Middle frontal gyrus (tissue), 1 donor: ENCODE measurements around the gene LRRC56.
"Not testable (repeated sequence)": the region's sequence is repeated elsewhere in the genome, so short reads cannot be mapped to it uniquely, and the experiment has no call there.

ENCODE experiments used
- DNase-seq: peaks from one replicate; pipeline ENCODE4 v3.0.0-alpha.2; 2015; ENCODE audit warnings: low spot score; ENCODE audit errors: extremely low spot score

LRRC56 gene

GRCh38 chr11:501683-502287, 35.5 kb upstream of the LRRC56 start:
- no peak for DNase-seq

- no peak for DNase-seq
Measured at GRCh38 chr11:502288-503178, 34.8 kb upstream of the LRRC56 start.

DNA sequence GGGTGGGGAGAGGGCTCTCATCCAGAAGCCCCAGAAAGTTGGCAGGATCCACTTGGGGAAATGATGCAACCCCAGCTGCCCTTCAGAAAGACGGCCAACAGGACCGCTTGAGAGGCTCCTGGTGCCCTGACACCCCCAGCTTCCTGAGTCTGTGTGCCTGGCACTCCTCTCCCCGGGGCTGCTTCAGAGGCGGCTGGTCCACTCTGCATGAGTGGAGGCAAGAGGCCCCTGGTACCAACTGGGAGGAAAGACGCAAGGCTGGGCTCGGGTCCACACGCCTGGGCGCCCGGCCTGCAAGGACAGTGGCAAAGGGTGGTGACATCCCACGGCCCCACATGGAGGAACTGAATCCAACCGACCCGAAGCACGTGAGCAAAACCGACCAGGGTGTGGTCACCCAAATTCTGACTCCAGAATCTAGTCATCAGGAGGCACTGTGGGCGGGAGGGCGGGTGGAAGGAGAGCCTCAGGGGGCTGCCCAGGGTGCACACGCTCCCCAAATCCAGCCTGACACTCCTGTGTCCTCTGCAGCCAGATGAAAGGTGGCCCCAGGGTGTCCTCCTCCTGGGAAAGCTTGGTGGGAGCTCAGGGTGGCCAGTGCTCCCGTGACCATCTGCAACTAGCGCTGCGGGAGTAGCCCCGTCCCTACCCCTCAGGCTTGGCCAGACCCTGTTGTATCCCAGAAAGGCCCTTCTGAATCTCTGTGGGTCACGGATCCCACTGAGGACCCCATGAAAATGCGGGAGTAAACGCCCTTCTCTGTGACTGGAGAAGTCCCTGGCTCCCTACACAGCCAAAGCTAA, 33.9 kb upstream of the LRRC56 start:
- peak; percentile 77 for DNase-seq

DNA sequence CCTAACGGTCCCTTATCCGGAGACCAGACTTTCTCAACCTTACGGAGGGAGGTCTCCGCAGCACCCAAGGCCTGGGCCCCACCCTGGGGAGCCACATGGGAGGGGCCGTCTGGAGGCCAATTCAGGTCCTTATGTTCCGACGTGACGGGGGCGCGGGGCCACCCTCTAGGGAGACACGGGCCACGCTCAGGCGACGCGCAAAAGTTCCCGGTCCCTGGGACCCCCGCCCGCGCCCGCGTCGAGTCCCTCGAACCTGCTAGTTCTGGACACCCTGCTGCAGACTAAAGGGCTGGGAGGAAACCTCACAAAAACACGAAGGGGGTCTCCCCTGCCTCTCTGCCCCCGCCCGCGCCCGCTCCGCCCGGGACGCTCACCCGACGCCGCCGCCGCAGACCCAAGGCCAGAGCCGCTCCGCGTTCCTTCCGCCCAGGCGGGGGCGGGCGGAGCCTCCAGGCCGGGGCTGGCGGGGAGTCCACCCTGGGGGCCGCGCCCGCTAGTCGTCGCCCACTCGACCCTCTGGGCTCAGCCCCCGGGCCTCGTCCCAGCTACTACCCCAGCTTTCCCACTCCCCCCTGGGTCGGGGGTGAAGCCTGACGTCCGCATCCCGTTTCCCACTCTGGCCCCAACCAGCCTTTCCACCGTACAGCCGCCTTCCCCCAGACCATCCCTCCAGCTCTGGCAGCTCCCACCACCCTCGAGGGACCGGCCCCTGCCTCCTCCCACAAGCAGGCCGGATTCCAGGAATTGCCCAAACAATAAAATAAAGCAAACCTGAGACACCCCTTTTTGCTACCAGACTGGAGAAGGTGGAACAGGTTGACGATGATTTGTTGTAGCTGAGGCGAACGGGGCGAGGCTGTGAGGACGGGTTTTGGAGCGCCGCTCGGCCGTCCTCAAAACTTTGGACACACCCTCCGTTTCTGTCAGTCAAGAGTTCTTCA, 33.0 kb upstream of the LRRC56 start:
- DNase-seq = no peak

GRCh38 chr11:504994-505344, 32.4 kb upstream of the LRRC56 start:
- DNase-seq = no peak

DNA sequence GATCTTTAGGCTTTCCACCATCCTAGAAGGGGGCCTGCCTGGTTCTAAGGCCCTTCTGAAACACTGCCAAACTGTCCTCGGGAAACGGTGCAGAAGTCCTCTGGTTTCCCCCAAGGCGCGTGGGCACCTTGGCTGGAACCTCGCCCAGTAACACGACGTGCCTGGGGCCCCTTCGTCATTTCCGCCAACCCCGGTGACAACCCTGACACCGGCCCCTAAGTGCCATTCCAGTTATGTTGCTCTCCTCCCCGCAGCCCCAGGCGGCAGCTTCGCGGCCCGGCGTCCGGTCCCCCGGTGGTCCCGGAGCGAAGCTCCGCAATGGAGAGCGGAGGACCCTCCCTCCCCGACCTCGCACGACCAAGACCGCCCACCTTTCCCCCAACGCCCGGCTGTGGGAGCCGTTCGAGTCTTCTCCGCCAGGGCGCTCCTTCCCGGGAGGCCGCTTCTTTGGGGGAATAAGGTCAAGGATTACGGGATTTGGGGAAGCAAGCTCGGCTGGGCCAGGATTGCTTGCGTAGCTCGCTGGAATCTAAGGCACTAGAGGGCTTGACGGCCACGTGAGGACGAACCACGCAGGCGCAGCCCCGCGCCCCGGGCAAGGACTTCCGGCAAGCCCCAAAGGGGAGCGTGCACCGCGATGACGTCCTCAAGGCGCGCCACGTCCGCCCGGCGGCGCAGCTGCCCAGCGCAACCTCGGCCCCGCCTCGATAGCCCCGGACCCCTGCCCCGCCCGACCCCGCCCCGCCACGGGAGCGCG, 30.9 kb upstream of the LRRC56 start:
- DNase-seq = peak; percentile 96

GRCh38 chr11:506995-507726, 30.2 kb upstream of the LRRC56 start, which contains the start of gene RNH1:
RNH1 (minus strand) TSS chr11:507242; CDS start chr11:502162, 5,080 bp downstream.
- DNase-seq = peak; percentile 82

DNA sequence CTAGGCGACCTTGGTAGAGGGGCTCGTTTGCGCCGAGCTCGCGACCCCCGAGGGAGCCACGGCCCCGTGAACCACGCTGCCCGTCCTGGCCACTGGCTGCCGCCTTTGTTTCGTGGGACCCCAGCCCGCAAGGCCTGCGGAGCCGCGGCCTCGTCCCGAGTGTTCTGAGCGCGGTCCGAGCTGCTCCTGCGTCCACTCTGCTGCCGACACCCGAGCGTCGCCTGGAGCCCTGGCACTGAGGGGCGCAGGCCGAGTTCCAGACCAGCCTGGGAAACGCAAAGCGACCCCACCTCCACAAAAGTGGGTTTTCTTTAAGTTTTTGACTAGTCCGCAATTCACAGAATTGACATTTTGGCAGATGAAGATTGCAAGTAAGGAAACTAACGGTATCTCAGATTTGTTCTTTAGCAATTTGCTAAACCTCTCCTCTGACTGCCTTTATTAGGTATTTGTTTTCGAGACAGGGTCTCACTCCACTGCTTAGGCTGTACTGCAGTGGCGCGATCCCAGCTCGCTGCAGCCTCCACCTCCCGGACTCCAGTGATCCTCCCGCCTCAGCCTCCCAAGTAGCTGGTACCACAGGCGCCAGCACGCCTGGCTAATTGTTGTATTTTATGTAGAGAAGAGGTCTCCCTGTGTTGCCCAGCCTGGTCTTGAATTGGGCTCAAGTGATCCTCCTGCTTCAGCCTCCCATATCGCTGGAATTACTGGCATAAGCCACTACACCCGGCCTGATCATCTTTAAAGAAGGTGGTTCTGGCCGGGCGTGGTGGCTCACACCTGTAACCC, 29.4 kb upstream of the LRRC56 start:
- DNase-seq = no peak

DNA sequence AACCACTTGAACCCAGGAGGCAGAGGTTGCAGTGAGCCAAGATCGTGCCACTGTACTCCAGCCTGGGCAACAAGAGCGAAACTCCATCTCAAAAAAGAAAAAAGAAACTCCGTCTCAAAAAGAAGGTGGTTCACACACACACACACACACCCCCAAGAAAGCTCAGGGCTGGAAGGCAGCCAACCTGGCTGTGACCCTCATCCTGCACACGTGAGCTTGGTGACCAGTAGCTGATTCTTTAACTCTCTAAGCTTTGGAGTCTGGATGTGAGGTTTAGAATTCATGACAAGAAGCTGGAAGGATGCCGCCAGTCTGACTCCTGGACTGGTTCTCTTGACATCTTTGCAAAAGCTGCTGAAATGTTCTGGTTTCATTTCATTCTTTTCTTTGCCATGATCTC, 28.4 kb upstream of the LRRC56 start:
- DNase-seq = no peak

DNA sequence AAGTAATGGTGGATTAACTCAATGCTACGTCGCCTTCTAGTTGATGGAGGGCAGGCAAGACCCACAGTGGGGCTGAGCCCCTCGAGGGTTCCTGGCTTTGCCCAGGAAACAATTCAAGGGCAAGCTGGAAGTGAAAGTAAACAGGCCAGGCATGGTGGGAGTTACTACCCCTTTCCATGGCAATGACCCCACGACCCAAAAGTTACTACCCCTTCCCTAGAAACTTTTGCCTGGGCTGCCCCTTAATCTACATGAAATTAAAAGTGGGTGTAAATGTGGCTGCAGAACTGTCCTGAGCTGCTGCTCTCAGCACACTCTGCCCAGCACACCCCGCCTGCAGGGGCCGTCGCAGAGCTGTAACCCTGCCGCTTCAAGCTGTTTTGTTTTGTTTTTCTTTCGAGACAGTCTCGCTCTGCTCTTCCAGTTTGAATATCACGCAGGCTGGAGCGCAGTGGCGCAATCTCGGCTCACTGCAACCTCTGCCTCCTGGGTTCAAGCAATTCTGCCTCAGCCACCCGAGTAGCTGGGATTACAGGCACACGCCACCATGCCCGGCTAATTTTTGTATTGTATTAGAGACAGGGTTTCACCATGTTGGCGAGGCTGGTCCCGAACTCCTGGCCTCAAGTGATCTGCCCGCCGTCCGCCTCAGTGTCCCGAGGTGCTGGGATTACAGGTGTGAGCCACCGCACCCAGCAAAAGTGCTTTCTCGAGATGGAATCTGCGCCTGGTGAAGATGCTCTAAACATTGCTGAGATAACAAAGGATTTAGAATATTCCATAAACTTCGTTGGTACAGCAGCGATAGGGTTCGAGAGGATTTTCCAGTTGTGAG, 24.3 kb upstream of the LRRC56 start:
- no peak for DNase-seq

GRCh38 chr11:514606-515005, 22.7 kb upstream of the LRRC56 start:
- no peak for DNase-seq

DNA sequence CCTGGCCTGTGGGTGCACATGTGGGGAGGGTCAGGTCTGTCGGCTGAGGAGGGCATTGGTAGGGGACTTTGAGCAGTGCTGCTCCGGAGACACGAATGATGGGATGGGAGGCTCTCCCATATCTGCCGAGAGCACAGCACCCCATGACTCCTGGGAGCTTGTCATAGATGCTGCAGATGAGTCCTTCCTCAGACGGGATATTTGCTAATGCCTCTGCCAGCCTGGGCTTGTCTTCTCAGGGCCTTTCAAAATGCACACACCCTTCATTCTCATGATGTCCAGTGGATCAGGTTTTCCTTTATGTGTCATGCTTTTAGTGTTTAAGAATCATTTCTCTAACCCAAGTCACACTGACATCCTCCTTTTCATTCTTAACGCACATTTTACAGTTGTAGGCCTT, 22.2 kb upstream of the LRRC56 start:
- no peak for DNase-seq

GRCh38 chr11:516400-516799, 20.9 kb upstream of the LRRC56 start:
- DNase-seq = no peak

DNA sequence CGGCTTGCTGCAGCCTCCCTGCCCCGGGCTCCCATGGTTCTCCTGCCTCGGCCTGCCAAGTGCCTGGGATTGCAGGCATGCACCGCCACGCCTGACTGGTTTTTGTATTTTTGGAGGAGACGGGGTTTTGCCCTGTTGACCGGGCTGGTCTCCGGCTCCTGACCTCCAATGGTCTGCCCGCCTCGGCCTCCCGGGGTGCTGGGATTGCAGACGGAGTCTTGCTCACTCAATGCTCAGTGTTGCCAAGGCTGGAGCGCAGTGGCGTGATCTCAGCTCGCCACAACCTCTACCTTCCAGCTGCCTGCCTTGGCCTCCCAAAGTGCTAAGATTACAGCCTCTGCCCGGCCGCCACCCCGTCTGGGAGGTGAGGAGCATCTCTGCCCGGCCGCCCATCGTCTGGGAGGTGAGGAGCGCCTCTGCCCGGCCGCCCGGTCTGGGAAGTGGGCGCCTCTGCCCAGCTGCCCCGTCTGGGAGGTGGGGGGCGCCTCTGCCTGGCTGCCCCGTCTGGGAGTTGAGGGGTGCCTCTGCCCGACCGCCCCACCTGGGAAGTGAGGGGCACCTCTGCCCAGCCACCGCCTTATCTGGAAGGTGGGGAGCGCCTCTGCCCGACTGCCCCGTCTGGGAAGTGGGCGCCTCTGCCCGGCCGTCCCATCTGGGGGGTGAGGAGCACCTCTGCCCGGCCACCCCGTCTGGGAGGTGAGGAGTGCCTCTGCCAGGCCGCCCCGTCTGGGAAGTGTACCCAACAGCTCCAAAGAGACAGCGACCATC, 20.2 kb upstream of the LRRC56 start:
- DNase-seq = not testable (repeated sequence)

DNA sequence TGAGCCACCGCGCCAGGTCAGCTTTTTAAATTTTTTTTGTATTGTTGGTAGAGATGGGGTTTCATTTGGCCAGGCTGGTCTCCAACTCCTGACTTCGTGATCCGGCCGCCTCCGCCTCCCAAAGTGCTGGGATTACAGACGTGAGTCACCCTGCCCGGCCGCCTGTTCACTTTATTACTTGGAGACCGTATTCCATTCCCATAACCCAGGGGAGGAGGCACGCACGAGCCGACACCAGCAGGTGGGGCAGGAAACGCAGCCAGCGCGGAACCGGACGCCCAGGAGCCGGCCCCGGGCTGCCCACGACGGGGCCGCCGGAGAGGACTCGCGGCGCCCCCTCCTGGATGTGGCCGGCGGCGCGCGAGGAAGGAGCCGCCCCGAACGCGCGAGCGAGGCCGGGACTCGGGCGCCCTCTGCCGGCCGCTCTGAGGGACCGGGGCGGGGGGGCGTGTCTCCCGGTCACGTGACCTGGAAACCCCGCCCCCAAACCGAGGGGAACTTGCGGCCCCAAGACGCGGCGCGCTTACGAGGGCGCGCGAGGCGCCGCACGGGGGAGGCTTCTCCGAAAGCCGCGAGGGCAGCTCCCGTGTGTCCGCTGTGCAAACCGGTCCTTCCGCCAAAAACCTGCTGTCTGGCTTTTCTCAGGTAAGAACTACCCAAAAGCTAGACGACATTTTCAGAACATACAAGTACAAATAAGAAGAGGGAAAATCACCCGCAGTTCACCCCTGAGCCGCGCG, 18.7 kb upstream of the LRRC56 start:
- DNase-seq = peak; percentile 72

DNA sequence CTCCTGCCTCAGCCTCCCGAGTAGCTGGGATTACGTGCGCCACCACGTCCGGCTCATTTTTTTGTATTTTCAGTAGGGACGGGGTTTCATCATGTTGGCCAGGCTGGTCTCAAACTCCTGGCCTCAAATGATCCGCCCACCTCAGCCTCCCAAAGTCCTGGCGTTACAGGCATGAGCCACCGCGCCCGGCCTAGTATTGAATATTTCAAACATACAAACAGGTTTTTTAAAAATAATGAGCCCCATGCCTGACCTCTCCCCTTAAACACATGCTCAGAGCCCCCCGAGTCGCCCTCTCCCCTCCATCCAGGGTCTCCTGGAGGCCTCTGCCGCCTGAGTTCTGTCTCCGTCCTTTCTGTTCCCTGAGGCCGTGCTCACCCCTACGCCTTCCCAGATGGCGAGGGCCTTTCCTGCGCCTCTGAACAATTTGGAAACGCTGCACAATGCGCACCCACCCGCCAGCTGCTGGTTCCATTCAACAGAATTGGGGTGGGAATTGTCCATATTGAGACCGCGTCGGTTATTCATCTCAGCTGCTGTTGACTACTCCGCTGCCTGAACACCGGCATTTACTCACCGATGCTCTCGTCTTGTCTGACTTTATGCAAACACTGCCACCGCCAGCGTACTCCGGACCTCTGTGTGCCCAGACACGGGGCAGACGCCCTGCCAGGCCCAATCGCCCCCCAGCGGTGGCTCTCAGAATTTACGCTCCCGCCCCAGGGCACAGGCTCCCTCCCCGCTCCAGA, 16.7 kb upstream of the LRRC56 start:
- DNase-seq = no peak
